ENCODE measurements around the gene OR5A2. TPM values are rescaled to one million over a fixed set of nuclear protein-coding genes. Genes with fewer than 3 reads are reported as not detected.
A peak's percentile ranks its signal among the peaks of the same experiment; 100 is the strongest.
"Not testable (repeated sequence)": the region's sequence is repeated elsewhere in the genome, so short reads cannot be mapped to it uniquely, and the experiment has no call there.

The OR5A2 gene
- total and polyA plus RNA-seq, 5 donors from 2014 or later, result not detected

DNA sequence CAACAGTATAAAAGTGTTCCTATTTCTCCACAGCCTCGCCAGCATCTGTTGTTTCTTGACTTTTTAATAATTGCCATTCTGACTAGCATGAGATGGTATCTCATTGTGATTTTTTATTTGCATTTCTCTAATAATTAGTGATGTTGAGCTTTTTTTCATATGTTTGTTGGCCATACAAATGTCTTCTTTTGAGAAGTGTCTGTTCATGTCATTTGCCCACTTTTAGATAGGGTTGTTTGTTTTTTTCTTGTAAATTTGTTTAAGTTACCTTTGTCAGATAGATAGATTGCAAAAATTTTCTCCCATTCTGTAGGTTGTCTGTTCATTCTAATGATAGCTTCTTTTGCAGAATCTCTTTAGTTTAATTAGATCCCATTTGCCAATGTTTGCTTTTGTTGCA lies 19.4 kb upstream of the OR5A2 start:
- not testable (repeated sequence) for H3K27me3 ChIP-seq (ENCODE audit: control insufficient read depth, insufficient read depth, low read length); H3K36me3 Mint-ChIP-seq; H3K4me3 Mint-ChIP-seq; H3K36me3 ChIP-seq (ENCODE audit: control insufficient read depth, insufficient read depth, low read length); H3K4me1 ChIP-seq (ENCODE audit: control insufficient read depth, insufficient read depth, low read length, poor library complexity, severe bottlenecking); DNase-seq; H3K4me3 ChIP-seq (ENCODE audit: low read depth, low read length); H3K27ac Mint-ChIP-seq; H3K4me1 Mint-ChIP-seq; ATAC-seq (ENCODE audit: low read depth in 2 of 2); H3K27me3 Mint-ChIP-seq; H3K27ac ChIP-seq (ENCODE audit: insufficient read depth, low read length, poor library complexity, severe bottlenecking); H3K9me3 ChIP-seq (ENCODE audit: control insufficient read depth in 2 of 2, low read length in 2 of 2)
- peaks cover 0 to 10% (median 2%) of the 10 kb centered on the region in 7 donors for H3K9me3 Mint-ChIP-seq

DNA sequence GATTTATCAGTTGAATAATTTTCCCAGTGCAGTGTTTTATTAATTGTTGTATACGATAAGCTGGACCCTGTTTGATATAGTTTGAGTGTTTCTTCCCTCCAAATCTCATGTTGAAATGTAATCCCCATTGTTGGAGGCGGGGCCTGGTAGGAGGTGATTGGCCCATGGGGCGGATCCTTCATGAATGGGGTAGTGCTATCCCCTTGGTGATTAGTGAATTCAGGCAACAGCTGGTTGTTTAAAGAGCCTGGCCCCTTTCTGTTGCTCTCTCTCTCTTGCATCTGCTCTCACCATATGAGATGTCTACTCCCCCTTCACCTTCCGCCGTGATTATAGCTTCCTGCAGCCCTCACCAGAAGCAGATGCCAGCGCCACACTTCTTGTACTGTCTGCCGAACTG lies 11.6 kb upstream of the OR5A2 start:
- no peak for ATAC-seq (ENCODE audit: low read depth in 2 of 2)
- peaks cover under 1% of the 10 kb centered on the region for H3K27me3 ChIP-seq (ENCODE audit: control insufficient read depth, insufficient read depth, low read length)
- no peak for DNase-seq
- H3K36me3 Mint-ChIP-seq, result no peaks in the 10 kb centered on the region
- H3K36me3 ChIP-seq (ENCODE audit: control insufficient read depth, insufficient read depth, low read length), result no peaks in the 10 kb centered on the region
- no peaks in the 10 kb centered on the region for H3K4me1 Mint-ChIP-seq
- no peak overlapping the region for H3K4me3 Mint-ChIP-seq
- no peak overlapping the region for H3K27ac Mint-ChIP-seq
- H3K4me3 ChIP-seq (ENCODE audit: low read depth, low read length), result no peak overlapping the region
- no peaks in the 10 kb centered on the region for H3K9me3 ChIP-seq (ENCODE audit: control insufficient read depth in 2 of 2, low read length in 2 of 2)
- H3K27ac ChIP-seq (ENCODE audit: insufficient read depth, low read length, poor library complexity, severe bottlenecking), result no peak overlapping the region
- H3K9me3 Mint-ChIP-seq, result peaks cover 0 to 5% (median 0%) of the 10 kb centered on the region in 7 donors
- H3K4me1 ChIP-seq (ENCODE audit: control insufficient read depth, insufficient read depth, low read length, poor library complexity, severe bottlenecking), result no peaks in the 10 kb centered on the region
- peaks cover 10% of the 10 kb centered on the region for H3K27me3 Mint-ChIP-seq

DNA sequence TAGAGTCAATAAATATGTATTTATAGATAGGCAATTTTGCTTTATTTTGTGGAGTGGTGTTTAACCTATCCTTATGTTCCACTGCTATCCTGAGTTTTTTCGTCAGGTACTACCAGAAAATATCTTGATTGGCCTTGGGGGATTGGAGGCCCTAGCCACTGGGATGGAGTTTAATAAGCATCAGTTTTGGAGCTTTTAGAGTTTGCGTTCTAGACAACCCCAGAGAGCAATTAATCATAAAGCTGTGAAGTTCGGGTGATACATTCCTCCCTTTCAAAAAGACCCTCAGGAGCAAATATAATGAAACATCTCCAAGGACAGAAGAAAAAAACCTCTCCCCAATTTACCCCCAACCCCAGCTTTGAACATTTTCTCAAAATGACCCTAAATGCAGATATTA lies 10.0 kb upstream of the OR5A2 start, which contains the start of gene OR5A1:
Gene OR5A1, plus strand, starts transcription at position 301 of the 400 bp plus-strand sequence. CDS start 6,700 bp downstream, outside the sequence.
- Mint-ChIP-seq H3K36me3 (no peaks in the 10 kb centered on the region), H3K4me1 (no peaks in the 10 kb centered on the region), H3K27ac (no peak within 1 kb of the TSS), H3K9me3 (no peaks in the 10 kb centered on the region), H3K4me3 (no peak within 1 kb of the TSS), H3K27me3 (peaks cover 10% of the 10 kb centered on the region)
- no peak for ATAC-seq (ENCODE audit: low read depth in 2 of 2)
- Histone ChIP-seq H3K9me3 (ENCODE audit: control insufficient read depth in 2 of 2, low read length in 2 of 2) (no peaks in the 10 kb centered on the region), H3K4me1 (ENCODE audit: control insufficient read depth, insufficient read depth, low read length, poor library complexity, severe bottlenecking) (no peaks in the 10 kb centered on the region), H3K27ac (ENCODE audit: insufficient read depth, low read length, poor library complexity, severe bottlenecking) (no peak within 1 kb of the TSS), H3K4me3 (ENCODE audit: low read depth, low read length) (no peak within 1 kb of the TSS), H3K36me3 (ENCODE audit: control insufficient read depth, insufficient read depth, low read length) (no peaks in the 10 kb centered on the region), H3K27me3 (ENCODE audit: control insufficient read depth, insufficient read depth, low read length) (no peaks in the 10 kb centered on the region)
- no peak for DNase-seq

DNA sequence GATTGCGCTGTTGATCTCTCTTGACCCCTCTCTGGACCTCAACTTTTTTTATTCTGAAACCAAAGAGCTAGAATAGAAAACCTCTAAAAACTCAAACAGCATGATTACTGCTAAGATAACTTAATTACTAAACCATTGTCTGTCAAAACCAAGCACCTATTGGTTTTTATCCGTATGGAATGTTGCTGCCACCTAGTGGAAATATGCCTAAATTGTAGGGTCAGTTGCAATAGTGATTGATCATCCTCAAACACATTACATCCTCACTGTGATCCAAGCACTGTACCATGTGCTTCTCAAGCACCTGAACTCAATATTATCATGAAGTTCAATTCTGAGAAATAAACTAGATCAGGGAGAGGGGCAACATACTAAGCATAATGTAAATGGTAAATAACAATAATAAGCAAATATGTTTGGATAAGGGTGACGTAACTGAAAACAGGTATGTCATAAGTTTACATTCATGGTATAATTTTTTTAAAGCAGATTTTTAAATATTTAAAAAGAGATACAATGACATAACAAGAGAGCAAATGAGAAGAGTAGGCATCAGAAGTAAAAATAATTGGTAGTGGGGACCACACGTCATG lies 3.8 kb upstream of the OR5A2 start:
- Mint-ChIP-seq H3K27ac (no peak overlapping the region), H3K4me3 (no peak overlapping the region), H3K27me3 (peaks cover 4% of the 10 kb centered on the region), H3K9me3 (no peaks in the 10 kb centered on the region), H3K4me1 (no peaks in the 10 kb centered on the region), H3K36me3 (no peaks in the 10 kb centered on the region)
- ATAC-seq (ENCODE audit: low read depth in 2 of 2) (peak in 1 of 2 donors; percentile 60), DNase-seq (peak in 2 of 3 donors; percentile 43 to 64)
- no peak overlapping the region for H3K27ac ChIP-seq (ENCODE audit: insufficient read depth, low read length, poor library complexity, severe bottlenecking)
- H3K4me1 ChIP-seq (ENCODE audit: control insufficient read depth, insufficient read depth, low read length, poor library complexity, severe bottlenecking), result no peaks in the 10 kb centered on the region
- no peaks in the 10 kb centered on the region for H3K36me3 ChIP-seq (ENCODE audit: control insufficient read depth, insufficient read depth, low read length)
- no peaks in the 10 kb centered on the region for H3K27me3 ChIP-seq (ENCODE audit: control insufficient read depth, insufficient read depth, low read length)
- H3K9me3 ChIP-seq (ENCODE audit: control insufficient read depth in 2 of 2, low read length in 2 of 2), result no peaks in the 10 kb centered on the region
- H3K4me3 ChIP-seq (ENCODE audit: low read depth, low read length), result no peak overlapping the region

DNA sequence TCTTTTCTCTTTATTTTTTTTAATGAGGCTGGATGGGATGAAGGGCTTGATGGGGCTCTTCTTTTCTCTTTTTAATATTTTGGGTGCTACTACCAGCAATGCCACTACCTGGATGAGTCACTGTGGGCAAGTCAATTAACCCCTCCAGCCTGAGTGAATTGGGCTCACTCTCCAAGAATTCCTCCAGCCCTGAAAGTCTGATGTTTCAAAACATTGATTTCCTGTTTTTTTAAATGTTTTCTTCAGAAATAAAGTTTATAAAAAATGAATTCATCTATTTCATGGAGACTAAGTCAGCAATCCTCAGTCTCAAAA lies 812 bp upstream of the OR5A2 start:
- H3K9me3 Mint-ChIP-seq, result no peaks in the 10 kb centered on the region
- H3K9me3 ChIP-seq (ENCODE audit: control insufficient read depth in 2 of 2, low read length in 2 of 2), result no peaks in the 10 kb centered on the region
- no peaks in the 10 kb centered on the region for H3K36me3 Mint-ChIP-seq
- H3K36me3 ChIP-seq (ENCODE audit: control insufficient read depth, insufficient read depth, low read length), result no peaks in the 10 kb centered on the region
- H3K27me3 Mint-ChIP-seq, result peaks cover 4% of the 10 kb centered on the region
- H3K27me3 ChIP-seq (ENCODE audit: control insufficient read depth, insufficient read depth, low read length), result peaks cover 2% of the 10 kb centered on the region
- no peak overlapping the region for H3K27ac Mint-ChIP-seq
- DNase-seq (no peak), ATAC-seq (ENCODE audit: low read depth in 2 of 2) (no peak)
- H3K4me3 Mint-ChIP-seq, result no peak overlapping the region
- H3K4me1 ChIP-seq (ENCODE audit: control insufficient read depth, insufficient read depth, low read length, poor library complexity, severe bottlenecking), result no peaks in the 10 kb centered on the region
- H3K27ac ChIP-seq (ENCODE audit: insufficient read depth, low read length, poor library complexity, severe bottlenecking), result no peak overlapping the region
- no peak overlapping the region for H3K4me3 ChIP-seq (ENCODE audit: low read depth, low read length)
- no peaks in the 10 kb centered on the region for H3K4me1 Mint-ChIP-seq

DNA sequence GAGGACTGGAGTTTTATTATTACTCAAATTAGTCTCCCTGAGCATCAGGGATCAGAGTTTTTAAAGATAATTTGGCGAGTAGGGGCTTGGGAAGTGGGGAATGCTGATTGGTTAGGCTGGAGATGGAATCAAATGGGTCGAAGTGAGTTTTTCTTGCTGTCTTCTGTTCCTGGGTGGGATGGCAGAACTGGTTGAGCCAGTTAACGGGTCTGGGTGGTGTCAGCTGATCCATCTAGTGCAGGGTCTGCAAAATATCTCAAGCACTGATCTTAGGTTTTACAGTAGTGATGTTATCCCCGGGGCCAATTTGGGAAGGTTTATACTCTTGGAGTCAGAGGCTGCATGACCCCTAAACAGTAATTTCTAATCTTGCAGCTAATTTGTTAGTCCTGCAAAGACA lies 1.1 kb downstream of the OR5A2 start:
- no peaks in the 10 kb centered on the region for H3K4me1 Mint-ChIP-seq
- H3K27me3 ChIP-seq (ENCODE audit: control insufficient read depth, insufficient read depth, low read length), result peaks cover 2% of the 10 kb centered on the region
- peaks cover 4% of the 10 kb centered on the region for H3K27me3 Mint-ChIP-seq
- H3K27ac Mint-ChIP-seq, result no peak overlapping the region
- no peak for DNase-seq
- no peak for ATAC-seq (ENCODE audit: low read depth in 2 of 2)
- no peaks in the 10 kb centered on the region for H3K9me3 ChIP-seq (ENCODE audit: control insufficient read depth in 2 of 2, low read length in 2 of 2)
- H3K36me3 Mint-ChIP-seq, result no peaks in the 10 kb centered on the region
- no peak overlapping the region for H3K4me3 Mint-ChIP-seq
- no peak overlapping the region for H3K4me3 ChIP-seq (ENCODE audit: low read depth, low read length)
- no peak overlapping the region for H3K27ac ChIP-seq (ENCODE audit: insufficient read depth, low read length, poor library complexity, severe bottlenecking)
- no peaks in the 10 kb centered on the region for H3K36me3 ChIP-seq (ENCODE audit: control insufficient read depth, insufficient read depth, low read length)
- H3K4me1 ChIP-seq (ENCODE audit: control insufficient read depth, insufficient read depth, low read length, poor library complexity, severe bottlenecking), result no peaks in the 10 kb centered on the region
- no peaks in the 10 kb centered on the region for H3K9me3 Mint-ChIP-seq

DNA sequence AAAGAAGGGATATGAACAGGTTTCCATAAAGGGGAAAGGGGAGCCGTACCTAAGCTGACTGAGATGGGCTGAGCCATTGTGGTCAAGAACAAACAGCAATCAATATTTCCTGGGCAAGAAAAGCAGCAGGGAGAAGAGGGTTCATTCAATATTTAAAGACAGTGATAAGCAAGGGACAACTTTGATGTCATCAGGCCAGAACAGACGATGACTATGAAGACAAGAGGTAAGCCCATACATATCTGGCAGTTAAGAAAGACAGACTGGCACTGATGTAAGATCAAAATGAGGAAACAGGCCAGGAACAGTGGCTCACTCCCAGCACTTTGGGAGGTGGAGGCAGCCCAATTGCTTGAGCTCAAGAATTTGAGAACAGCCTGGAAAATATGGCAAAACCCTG lies 2.4 kb downstream of the OR5A2 start:
- DNase-seq (no peak), ATAC-seq (ENCODE audit: low read depth in 2 of 2) (no peak)
- Histone ChIP-seq H3K27ac (ENCODE audit: insufficient read depth, low read length, poor library complexity, severe bottlenecking) (no peak overlapping the region), H3K4me3 (ENCODE audit: low read depth, low read length) (no peak overlapping the region), H3K27me3 (ENCODE audit: control insufficient read depth, insufficient read depth, low read length) (peaks cover 2% of the 10 kb centered on the region), H3K36me3 (ENCODE audit: control insufficient read depth, insufficient read depth, low read length) (no peaks in the 10 kb centered on the region), H3K4me1 (ENCODE audit: control insufficient read depth, insufficient read depth, low read length, poor library complexity, severe bottlenecking) (no peaks in the 10 kb centered on the region), H3K9me3 (ENCODE audit: control insufficient read depth in 2 of 2, low read length in 2 of 2) (no peaks in the 10 kb centered on the region)
- Mint-ChIP-seq H3K27ac (no peak overlapping the region), H3K4me1 (no peaks in the 10 kb centered on the region), H3K9me3 (no peaks in the 10 kb centered on the region), H3K36me3 (no peaks in the 10 kb centered on the region), H3K4me3 (no peak overlapping the region), H3K27me3 (peaks cover 5% of the 10 kb centered on the region)

DNA sequence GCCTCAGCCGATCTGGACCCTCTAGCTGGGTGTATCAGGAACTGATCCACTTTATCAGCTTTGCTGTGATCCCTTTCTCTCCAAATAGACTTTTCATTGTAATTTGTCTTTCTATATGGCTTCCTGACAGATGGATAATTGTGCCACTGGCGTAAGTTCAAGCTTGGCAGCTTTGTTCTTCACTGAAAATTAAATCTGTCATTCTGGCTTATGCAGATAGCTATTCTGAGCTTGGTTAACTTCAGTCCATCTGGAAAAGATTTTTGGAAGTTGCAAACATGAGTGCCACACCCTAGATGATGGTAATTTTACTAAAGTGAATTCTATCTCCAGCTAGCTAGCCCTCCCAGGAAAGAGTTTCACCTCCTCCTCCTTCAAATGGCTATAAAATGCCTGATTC lies 8.1 kb downstream of the OR5A2 start:
- H3K4me1 ChIP-seq (ENCODE audit: control insufficient read depth, insufficient read depth, low read length, poor library complexity, severe bottlenecking), result no peaks in the 10 kb centered on the region
- no peak for DNase-seq
- H3K27me3 ChIP-seq (ENCODE audit: control insufficient read depth, insufficient read depth, low read length), result peaks cover 6% of the 10 kb centered on the region
- no peak overlapping the region for H3K4me3 ChIP-seq (ENCODE audit: low read depth, low read length)
- Mint-ChIP-seq H3K36me3 (no peaks in the 10 kb centered on the region), H3K27ac (no peak overlapping the region), H3K27me3 (peaks cover 23% of the 10 kb centered on the region), H3K9me3 (peaks cover 0 to 3% (median 0%) of the 10 kb centered on the region in 7 donors), H3K4me3 (no peak overlapping the region), H3K4me1 (peaks cover 0 to 3% (median 2%) of the 10 kb centered on the region in 4 donors)
- no peak overlapping the region for H3K27ac ChIP-seq (ENCODE audit: insufficient read depth, low read length, poor library complexity, severe bottlenecking)
- no peak for ATAC-seq (ENCODE audit: low read depth in 2 of 2)
- H3K36me3 ChIP-seq (ENCODE audit: control insufficient read depth, insufficient read depth, low read length), result no peaks in the 10 kb centered on the region
- H3K9me3 ChIP-seq (ENCODE audit: control insufficient read depth in 2 of 2, low read length in 2 of 2), result no peaks in the 10 kb centered on the region
